ENCODE data around the gene RAB35. TPM values are rescaled to one million over a fixed set of nuclear protein-coding genes. Genes with fewer than 3 reads are reported as not detected.

Gene RAB35
- total RNA-seq, 1 experiment from 2014 or later, result 31.7 TPM

DNA sequence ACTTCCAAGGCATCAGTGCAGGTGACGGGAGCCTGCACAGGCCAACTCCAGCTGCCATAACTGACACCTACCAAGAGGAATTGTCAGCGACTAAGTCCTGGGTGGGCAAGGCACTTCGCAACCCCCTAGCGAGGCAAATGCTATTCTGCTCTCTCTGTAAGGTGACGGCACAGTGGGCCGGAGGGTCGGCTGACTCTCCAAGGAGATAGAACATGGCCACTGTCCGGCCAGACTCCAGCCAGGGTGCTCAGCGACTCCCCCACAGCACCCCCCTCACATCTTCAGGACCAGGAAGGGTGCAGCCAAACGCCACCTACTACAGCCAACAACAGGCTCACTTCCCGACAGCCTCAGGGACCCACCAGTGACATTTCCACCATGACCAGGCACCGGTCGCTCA lies 13.2 kb downstream of the RAB35 start:
- no peak for DNase-seq (ENCODE audit: low read depth)

DNA sequence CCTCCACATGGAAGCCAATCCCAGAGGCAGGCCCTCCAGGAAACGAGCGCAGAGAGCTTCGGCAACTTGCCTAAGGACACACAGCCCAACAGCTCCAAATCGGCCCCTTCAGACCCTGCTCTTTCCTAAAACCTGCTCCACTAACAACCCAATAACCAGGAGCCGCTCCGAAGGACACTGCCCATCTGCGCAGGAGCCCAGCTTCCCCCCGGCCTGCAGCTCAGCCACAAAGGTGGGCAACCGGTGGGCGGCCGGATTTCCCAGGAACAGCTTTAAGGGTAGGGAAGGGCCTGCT lies 13.6 kb downstream of the RAB35 start:
- no peak for DNase-seq (ENCODE audit: low read depth)

DNA sequence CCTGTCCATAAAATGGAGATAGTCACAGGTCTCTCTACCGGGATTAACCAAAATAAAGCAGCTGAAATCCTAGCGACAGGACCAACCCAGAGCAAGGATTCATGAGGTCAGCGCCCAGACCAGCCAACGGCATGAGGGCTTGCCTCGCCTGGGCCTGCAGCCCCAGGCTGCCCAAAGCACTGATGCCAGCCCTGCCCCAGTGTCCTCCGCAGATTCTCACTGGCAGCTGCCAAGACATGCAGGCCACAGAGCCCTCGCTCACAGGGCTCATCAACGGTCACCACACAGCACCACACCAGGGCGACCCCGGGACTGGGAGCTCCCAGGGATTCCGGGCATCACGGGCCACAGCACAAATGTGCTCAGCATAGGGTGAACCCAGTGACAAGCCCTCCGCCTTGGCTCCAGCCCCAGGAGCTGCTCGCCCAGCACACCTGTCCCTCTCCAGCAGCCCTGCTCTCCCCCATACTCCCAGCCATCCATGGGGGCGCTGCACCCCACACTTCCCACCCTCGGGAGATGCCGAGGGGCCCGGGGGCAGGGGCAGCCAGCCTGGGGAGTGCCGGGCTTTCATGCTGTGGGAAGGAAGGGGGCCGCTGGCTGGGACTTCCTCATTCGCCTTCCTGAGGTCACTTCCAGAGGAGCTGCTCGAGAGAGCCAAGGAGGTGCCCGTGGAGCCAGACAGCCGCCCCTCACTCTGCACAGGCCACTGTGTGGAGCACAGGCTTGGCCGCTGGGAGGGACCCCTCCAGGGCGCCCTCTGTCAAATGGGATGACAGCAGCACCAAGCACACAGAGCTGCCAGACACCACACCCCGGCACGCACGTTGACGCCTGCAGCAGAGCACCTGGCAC lies 14.1 kb downstream of the RAB35 start:
- no peak for DNase-seq (ENCODE audit: low read depth)

DNA sequence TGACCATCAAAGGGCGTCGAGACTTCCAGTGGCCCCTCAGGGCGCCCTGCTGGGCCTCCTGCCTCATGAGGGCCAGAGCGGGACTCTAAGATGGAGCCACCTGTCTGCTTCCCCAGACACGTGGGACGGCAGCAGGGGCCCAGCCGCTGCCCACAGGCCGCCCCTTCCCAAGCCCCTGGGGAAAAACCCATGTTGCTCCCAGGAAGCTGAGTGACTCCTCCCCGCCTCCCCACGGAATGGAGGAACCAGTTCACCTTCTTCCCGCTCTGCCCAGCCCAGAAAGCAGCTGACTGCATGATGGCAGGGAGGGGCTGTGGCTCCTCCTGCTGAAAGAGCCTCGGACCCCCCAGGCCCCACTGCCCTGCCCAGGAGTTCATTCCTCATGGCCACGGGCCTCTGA lies 14.9 kb downstream of the RAB35 start:
- no peak for DNase-seq (ENCODE audit: low read depth)

DNA sequence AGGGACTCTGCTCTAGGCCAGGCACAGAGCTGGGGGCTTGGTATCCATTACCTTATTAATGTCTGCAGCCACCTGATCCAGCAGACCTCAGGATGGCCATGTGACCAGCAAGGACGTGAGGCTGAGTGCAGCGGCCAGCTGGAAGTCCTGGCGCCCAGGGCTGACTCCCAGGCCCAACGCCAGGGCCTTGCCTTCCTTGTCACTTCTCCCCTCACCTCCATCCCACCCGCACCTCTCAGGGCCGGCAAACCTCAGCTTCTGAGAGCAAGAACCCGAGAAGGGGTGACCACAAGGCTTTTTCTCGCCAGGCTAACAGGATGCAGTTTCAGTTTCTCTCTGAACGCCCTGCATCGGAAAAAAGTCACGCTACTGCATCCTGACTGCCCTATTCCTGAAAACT lies 15.4 kb downstream of the RAB35 start:
- no peak for DNase-seq (ENCODE audit: low read depth)

DNA sequence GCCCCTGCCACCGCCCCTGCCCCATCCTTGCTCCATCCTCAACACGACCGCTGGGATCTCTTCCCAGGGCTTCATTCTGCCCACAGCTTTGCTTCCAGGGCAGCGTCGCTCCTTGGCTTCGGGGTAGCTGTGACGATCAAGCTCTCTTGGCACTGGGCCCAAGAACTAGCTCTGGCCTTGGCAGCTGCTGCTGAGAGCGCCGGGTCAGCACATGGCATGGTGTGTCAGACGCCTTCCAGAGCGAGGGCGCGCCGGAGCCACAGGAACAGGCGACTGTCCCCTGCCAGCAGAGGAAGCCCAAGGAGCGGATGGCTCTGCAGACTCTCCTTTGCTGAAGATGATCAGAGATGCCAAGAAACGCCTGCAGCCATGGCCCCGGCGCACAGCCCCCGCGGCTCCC lies 15.9 kb downstream of the RAB35 start:
- no peak for DNase-seq (ENCODE audit: low read depth)

DNA sequence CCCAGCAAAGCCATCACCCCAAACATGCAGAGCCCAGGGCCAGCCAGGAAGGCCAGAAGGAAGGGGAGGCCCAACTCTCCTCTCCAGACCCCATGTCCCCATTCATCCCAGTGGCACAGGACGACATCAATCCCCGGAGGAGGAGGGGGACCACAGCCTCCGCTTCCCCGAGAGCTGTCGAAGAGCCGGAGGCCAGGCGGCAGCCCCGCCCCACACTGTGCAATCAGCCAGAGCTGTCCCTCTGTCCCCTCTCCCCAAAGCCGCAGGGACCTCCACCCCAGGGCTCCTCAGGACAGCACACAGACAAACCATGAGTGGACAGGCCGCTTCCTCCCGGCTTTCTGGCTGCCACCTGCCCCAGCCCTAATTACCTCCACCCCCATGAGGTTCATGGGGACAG lies 16.8 kb downstream of the RAB35 start:
- DNase-seq (ENCODE audit: low read depth), result no peak

DNA sequence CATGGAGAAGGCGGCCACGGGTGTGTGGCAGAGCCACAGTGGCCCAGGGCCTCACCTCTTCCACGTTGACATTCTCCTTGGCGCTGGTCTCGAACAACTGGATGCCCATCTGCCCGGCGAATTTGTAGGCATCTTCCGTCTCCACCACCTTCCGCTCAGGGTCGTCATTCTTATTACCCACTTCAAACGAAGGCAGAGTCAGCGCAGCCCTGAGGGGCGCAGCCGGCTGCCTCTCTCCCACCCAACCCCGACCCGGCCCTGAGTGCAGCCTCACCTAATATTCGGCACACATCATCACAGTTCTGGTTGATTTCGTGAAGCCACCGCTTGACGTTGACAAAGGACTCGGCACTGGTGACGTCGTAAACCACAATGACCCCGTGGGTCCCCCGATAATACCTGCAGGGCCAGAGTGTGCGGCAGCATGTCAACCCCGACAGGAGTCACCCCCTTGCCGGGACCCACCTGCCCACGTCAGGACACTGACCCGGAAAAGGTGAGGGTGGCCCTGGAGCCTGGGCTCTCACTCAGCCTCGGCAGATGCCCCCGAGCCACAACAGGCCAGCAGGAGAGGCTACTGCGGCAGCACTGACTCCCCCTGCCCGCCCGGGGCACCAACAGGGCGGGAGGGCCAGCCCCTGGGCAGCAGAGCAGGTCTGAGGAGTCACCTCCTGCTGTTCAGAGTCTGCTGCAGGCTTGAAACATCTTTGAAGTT lies 17.6 kb downstream of the RAB35 start:
- DNase-seq (ENCODE audit: low read depth), result no peak

DNA sequence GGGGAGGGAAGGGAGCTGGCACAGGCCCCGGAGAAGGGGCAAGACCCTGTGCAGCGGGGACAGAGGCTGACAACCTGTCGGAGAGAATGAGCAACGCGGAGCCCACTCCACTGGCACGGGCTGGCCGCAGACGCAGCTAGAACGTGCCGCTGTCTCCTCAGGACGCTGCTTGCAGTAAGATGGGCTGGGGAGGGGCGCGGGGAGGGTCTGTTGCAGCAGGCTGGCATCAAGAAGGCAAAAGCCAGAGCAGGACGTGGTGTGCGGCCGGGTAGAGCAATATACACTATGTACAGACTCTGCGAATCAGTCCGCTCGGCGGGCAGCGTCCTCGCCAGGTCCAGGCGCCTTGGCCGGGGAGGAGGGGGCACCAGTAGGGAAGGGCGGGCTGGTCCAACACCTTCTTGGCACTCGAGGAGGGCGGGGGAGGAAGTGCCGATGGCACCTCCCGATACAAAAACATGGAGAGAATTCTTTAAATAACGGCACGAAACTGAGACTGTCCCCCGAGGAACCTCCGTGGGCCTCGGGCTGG lies 19.8 kb downstream of the RAB35 start:
- no peak for DNase-seq (ENCODE audit: low read depth)

DNA sequence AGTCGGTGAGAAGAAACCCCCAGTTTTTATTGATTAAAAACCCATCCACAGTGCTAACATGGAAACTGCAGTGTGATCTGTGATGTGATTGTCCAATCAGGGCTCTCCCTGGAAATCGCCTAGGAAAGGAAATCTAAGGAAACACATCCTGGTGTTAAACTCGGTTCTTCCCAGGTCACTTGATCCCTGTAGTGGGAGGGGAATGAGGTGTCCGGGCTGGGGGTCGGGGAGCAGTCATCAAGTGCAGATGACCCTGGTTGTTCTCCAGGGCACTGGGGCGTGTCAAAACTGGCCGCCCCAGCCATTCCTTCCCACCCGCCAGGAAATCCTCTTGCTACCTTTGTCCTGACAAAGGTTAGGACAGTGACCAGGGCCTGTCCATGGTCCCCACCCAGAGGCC lies 20.8 kb downstream of the RAB35 start:
- DNase-seq (ENCODE audit: low read depth), result no peak

DNA sequence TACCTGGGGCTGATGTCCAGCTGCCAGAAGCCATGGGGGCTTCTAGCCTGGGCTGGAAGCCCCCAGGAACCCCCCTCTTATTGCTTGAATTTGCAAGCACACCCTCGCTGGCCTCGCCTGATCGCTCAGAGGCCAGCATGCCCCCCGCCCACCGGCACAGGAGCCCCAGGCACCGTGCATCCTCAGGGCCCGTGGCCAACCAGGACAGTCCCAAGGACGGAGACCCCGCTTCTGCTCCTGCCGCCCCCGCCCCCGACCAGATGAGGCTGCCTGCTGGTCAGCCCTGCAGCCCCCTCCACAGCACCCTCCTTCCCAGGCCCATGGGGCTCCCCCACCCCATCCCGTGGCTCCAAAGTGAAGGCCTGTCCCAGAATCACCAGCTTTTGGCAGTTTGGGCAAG lies 21.2 kb downstream of the RAB35 start:
- DNase-seq (ENCODE audit: low read depth), result no peak

DNA sequence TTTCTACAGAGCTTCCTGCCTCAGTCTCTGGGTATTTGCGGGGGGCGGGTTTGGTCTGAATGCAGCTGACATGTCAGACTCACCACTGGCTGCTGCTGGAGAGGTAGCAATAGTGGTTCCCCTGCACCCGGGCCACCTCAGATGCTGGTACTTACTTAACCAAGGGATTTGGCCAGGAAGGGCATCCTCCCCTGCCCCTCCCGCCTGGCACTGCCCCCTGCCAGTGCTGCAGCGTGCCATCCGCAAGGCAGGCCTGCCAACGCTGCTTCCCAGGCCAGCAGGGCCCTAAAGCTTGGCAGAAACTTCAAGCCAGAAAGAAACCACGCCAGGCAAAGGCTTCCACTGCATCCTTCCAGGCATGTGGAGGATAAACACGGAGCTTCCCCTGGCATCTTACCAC lies 22.1 kb downstream of the RAB35 start:
- DNase-seq (ENCODE audit: low read depth), result no peak

DNA sequence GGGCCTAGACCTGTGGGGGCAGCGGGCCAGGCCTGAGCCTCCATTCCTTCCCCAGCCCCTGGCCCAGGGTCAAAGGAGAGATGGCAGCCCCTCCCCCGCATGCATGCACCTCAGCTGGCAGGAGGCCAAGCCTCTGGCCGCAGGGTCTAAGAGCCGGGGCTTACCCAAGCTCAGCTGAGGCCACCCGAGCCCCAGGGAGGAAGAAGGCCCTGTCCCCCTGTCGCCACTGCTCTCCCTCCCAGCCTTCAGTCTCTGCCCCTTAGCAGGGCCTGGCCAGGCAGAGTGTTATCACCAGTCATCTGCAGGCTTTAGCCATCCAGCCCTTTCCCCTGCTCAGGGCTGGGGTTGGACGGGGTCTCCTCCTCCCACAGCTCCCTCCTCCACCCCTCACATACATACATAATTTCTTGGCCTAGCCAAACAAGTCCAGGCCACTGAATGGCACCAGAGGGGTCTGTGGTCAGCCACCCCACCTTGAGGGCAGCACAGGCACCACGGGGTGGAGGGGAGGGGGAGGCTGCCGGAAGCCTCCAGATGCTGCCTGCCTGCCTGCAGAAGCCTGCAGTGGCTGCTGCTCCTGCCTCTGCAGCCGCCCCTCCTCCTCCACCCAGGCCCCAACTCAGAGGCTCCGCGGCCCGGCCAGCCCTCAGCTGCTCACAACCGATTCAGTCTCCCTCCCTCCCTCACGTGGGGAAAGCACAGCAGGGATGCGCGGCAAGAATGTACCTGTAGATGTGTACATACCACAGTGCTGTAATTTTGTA lies 22.8 kb downstream of the RAB35 start:
- no peak for DNase-seq (ENCODE audit: low read depth)

DNA sequence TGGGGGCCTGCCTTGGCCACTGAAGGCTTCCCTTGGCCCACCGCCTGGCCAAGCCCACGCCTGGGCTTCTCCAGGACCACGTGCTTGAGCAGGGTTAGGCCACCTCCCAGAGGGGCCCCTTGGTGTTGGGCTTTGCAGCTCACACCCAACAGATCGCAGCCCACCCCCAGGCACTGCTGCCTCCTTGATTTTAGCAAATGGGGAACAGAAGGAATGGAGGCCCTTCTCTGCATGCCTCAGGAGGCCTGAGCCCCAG lies 23.3 kb downstream of the RAB35 start:
- DNase-seq (ENCODE audit: low read depth), result no peak

DNA sequence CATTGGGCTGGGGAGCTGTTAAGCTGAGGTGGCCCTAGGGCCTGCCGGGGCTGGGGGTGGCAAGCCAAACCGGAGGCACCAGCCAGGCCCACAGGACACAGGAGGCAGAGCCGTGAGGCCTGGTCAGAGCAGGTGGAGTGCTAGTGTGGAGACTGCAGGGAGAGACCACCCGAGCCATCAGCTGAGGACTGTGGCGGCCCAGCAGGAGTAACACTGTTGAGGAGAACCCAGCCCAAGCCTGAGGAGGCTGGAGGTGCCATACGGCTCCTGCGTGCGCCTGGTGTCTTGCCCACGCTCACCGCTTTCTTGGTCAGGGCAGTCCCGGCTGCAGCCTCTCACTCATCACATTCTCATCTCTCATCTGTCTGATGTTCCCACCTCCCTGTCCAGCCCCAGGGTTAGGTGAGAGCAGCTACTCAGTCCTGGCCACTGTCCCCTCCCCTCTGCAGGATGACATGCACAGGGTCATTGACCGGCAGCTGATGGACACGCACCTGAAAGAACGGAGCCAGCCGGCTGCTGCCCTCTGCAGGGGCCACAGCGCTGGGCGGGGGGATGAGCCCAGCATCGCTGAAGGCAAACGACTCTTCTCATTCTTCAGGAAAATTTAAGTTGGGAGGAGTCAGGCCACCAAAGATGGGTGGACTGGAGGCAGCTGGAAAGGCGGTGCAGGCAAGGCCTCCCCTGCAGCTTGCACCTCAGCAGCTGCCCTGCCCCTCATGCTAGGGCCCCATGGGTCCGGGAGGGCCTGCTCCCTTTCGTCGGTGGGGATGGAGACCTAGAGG lies 23.8 kb downstream of the RAB35 start:
- no peak for DNase-seq (ENCODE audit: low read depth)

DNA sequence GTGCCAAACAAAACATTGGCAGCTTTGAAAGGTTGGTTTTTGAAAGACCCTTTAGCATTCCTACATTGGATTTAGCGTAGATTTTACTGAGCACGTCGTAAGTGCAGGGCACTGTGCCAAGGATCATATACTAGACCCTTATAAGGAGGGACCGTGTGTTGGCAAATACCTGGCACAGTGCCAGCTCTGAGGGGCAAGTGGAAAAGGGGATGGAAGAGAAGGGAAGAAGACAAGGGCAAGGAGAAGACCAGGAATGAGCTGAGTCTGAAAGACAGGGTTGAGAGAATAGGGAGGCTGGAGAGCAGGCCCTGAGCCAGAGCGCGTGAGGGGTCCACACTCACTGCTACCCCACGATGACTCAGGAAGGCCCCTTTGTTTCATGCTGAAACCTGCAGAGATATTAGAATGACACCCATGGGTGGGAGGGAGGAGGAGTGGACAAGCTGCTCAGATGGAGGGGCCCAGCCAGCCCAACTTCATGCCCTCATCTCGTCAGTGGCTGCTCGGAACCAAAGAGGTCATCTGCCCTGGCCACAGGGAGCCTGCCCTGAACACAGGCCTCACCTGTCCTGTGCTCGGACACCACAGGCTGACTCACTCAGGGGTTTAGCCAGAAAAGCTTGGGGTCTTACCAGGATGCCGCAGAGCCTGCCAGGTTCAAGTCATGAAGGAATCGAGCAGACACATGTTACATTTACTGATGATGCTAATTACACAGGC lies 25.0 kb downstream of the RAB35 start:
- no peak for DNase-seq (ENCODE audit: low read depth)

DNA sequence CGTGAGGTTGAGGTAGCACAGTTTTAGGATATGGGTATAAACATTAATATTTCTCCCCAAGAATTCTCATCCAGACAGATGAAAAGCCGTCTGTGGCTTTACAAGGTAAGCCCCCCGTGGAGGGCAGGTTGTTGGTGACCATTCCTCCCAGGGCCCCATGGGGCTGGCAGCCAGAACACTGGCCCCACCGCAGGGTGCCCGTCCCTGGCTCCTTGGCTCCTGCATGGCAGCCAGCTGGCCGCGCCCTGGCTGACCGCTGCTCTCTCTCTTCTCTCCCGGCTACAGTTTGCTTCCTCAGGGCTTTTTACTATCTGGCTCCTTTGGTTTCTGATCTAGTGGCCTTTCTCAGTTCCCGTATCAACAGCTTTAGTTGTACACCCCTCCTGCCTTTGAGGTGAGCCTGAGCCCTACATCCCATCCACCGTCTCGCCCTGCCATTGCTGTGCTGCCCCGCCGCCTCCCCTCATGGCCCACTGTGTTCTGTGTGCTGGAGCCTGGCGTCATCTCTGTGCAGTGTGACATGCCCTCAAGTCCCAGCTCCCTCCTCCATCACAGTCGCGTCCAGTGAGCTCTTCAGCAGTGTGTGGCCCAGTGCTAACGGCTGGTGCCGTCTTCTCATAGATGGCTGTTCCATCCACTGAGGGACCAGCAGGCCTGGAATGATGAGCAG lies 25.8 kb downstream of the RAB35 start:
- DNase-seq (ENCODE audit: low read depth), result no peak

DNA sequence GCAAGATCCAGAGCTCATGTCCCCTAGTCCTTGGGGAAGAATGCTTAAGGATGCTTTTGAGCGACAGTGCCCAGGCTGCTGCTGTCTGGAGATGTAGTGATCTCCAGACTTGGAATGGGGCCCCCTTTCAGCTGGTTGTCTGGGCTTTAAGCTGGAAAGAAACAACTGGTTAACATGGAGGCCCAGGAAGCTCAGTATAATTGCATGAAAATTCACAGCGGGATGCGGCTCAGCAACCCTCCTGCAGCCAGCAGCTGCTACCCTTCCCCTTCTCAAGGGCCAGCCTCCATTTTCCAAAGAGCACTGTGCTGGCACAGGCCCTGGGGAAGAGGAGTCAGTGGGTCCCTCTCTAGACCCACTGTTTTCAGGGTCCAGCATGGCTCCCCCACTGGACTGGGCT lies 26.3 kb downstream of the RAB35 start:
- DNase-seq (ENCODE audit: low read depth), result no peak

DNA sequence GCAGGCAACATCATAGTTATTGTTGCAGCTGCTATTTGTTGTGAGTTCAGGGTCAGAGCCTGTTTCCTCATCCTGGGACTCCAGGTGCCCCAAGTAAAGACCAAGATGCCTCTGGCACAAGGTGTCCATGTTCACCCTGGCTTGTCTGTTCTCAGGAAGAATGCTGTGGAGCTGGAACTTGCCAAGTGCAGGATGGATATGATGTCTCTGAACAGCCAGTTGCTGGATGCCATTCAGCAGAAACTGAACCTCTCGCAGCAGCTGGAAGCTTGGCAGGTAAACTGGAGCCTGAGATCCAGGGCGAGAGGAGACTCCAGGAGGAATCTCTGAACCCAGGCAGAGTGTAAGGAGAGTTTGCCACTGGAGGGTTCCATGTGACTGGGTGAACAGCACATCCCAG lies 26.8 kb downstream of the RAB35 start:
- no peak for DNase-seq (ENCODE audit: low read depth)

DNA sequence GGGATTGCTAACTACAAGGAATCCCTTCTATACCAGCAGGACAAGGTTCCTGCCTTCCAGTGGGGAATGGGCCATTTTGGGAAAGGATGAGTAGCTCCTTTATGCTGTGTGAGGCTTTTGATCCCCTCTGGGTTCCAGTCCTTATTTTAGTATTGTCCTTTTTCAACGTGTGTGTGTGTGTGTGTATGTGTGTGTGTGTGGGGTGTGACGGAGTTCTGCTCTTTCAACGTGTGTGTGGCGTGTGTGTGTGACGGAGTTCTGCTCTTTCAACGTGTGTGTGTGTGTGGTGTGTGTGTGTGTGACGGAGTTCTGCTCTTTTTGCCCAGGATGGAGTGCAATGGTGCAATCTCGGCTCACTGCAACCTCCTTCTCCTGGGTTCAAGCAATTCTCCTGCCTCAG lies 27.4 kb downstream of the RAB35 start:
- DNase-seq (ENCODE audit: low read depth), result no peak
